Stomach (tissue), 4 donors: ENCODE data around the gene QPCT.

Experiments used
- POLR2A ChIP-seq, 4 donors: fragments of 450-650 bp; IDR thresholded peaks; one replicate each; pipeline ENCODE4 v1.6.1; 2016; ENCODE audit warnings: antibody characterized with exemption in 4 of 4, control low read depth in 2 of 4, mild to moderate bottlenecking in 1 of 4, moderate library complexity in 1 of 4
- POLR2AphosphoS5 ChIP-seq, 3 donors: sonication (generic); formaldehyde crosslinking; IDR thresholded peaks; one replicate each; pipeline ENCODE4 v1.6.1; 2016; ENCODE audit warnings: antibody characterized with exemption in 3 of 3
- TF ChIP-seq, protein P1 (sequence below), 7 experiments: fragments of 450-650 bp in 4 of 7; fragments of 200-600 bp in 3 of 7; sonication (generic) in 3 of 7; IDR thresholded peaks; one replicate each; pipeline ENCODE4 v1.5.1; 2016 to 2019; ENCODE audit warnings: antibody characterized with exemption in 7 of 7, control low read depth in 2 of 7, mild to moderate bottlenecking in 1 of 7

DNA sequence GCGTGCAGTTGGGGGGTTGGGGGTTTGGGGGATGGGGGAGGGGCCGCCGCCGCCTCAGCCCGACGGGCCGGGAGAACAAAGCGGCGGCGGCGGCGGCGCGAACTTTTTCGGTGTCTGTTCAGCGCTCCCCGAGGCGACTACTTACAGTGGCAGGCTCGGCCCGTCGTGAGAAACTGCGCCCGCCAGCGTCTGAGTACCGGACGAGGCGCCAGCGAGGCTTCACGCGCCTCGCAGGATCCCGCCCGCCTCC lies 20.0 kb upstream of the QPCT start:
- TF ChIP-seq, protein P1, sequence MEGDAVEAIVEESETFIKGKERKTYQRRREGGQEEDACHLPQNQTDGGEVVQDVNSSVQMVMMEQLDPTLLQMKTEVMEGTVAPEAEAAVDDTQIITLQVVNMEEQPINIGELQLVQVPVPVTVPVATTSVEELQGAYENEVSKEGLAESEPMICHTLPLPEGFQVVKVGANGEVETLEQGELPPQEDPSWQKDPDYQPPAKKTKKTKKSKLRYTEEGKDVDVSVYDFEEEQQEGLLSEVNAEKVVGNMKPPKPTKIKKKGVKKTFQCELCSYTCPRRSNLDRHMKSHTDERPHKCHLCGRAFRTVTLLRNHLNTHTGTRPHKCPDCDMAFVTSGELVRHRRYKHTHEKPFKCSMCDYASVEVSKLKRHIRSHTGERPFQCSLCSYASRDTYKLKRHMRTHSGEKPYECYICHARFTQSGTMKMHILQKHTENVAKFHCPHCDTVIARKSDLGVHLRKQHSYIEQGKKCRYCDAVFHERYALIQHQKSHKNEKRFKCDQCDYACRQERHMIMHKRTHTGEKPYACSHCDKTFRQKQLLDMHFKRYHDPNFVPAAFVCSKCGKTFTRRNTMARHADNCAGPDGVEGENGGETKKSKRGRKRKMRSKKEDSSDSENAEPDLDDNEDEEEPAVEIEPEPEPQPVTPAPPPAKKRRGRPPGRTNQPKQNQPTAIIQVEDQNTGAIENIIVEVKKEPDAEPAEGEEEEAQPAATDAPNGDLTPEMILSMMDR (IDR thresholded peaks at IDR 0.05) = no peak
- TF ChIP-seq POLR2AphosphoS5 (IDR thresholded peaks at IDR 0.05) = peak; percentile 62 to 81 (median 71)
- no peak for TF ChIP-seq POLR2A (IDR thresholded peaks at IDR 0.05)
